Neural cell (in vitro differentiated cells): ENCODE measurements around the gene AXIN1. TPM values are rescaled to one million over a fixed set of nuclear protein-coding genes. Genes with fewer than 3 reads are reported as not detected.

ENCODE experiments used
- H2AFZ ChIP-seq: fragments of 200-600, 300-800 bp; sonication (generic), shearing (Covaris generic); 2 replicates; pipeline ENCODE4 v1.6.0; 2014; ENCODE audit warnings: low read depth, mild to moderate bottlenecking, antibody characterized with exemption, low read length, moderate library complexity
- H3F3A ChIP-seq: fragments of 200-600 bp; shearing (Covaris generic); 2 replicates; pipeline ENCODE4 v1.6.1; 2016; ENCODE audit warnings: mild to moderate bottlenecking, moderate library complexity, mixed read lengths, antibody characterized with exemption, low read length; ENCODE audit not compliant: insufficient read depth, poor library complexity, severe bottlenecking
- H3K27ac ChIP-seq: fragments of 200-600, 300-800 bp; sonication (generic), shearing (Covaris generic); 2 replicates; pipeline ENCODE4 v1.5.1; 2014; ENCODE audit warnings: mild to moderate bottlenecking, low read length, moderate library complexity
- H3K27me3 ChIP-seq: fragments of 300-800, 200-600 bp; sonication (generic), shearing (Covaris generic); 2 replicates; pipeline ENCODE4 v1.6.0; 2014; ENCODE audit warnings: mild to moderate bottlenecking, low read depth, low read length, moderate library complexity; ENCODE audit not compliant: insufficient read depth
- H3K36me3 ChIP-seq: fragments of 300-800, 200-600 bp; sonication (generic), shearing (Covaris generic); 2 replicates; pipeline ENCODE4 v1.5.1; 2014; ENCODE audit warnings: mild to moderate bottlenecking, antibody characterized with exemption, low read length, moderate library complexity; ENCODE audit not compliant: insufficient read depth
- H3K4me2 ChIP-seq: fragments of 300-800, 200-600 bp; sonication (generic), shearing (Covaris generic); 2 replicates; pipeline ENCODE4 v1.6.0; 2014; ENCODE audit warnings: mild to moderate bottlenecking, low read length
- H3K4me3 ChIP-seq: fragments of 300-800, 200-600 bp; sonication (generic), shearing (Covaris generic); 2 replicates; pipeline ENCODE4 v1.5.1; 2014; ENCODE audit warnings: mild to moderate bottlenecking, low read length, moderate library complexity
- H3K79me2 ChIP-seq: fragments of 200-600 bp; shearing (Covaris generic); replicated peaks from 2 replicates; pipeline ENCODE4 v1.6.0; 2014; ENCODE audit warnings: mild to moderate bottlenecking, low read length, moderate library complexity; ENCODE audit not compliant: insufficient read depth
- H3K9ac ChIP-seq: fragments of 300-800, 200-600 bp; sonication (generic), shearing (Covaris generic); 2 replicates; pipeline ENCODE4 v1.6.1; 2016; ENCODE audit warnings: mild to moderate bottlenecking, low read length, mixed read lengths
- H3K9me2 ChIP-seq: fragments of 200-600 bp; shearing (Covaris generic); 2 replicates; pipeline ENCODE4 v1.6.1; 2016; ENCODE audit warnings: mild to moderate bottlenecking, low read length, mixed read lengths; ENCODE audit not compliant: insufficient read depth
- H3K9me3 ChIP-seq: fragments of 200-600, 300-800 bp; sonication (generic), shearing (Covaris generic); 2 replicates; pipeline ENCODE4 v1.6.1; 2016; ENCODE audit warnings: mild to moderate bottlenecking, mixed run types, low read length, moderate library complexity, mixed read lengths
- H4K20me1 ChIP-seq: fragments of 200-600 bp; shearing (Covaris generic); 2 replicates; pipeline ENCODE4 v1.6.1; 2016; ENCODE audit warnings: mild to moderate bottlenecking, mixed run types; ENCODE audit not compliant: insufficient read depth
- SMC3 ChIP-seq: fragments of 450-650 bp; conservative IDR thresholded peaks from 2 replicates; pipeline ENCODE4 v1.6.1; 2014; ENCODE audit warnings: antibody characterized with exemption, mild to moderate bottlenecking, moderate library complexity; ENCODE audit not compliant: poor library complexity
- polyA plus RNA-seq: library from polyadenylated mRNA; depleted of rRNA; stranded (reverse); fragments of >200 nt; gene quantifications from 2 replicates; pipeline ENCODE4 v1.2.3, GENCODE V29; 2014
- TF ChIP-seq, protein P1 (sequence below): fragments of 450-650 bp; IDR thresholded peaks from 2 replicates; pipeline ENCODE4 v1.5.1; 2014; ENCODE audit warnings: antibody characterized with exemption, mild to moderate bottlenecking, moderate library complexity; ENCODE audit not compliant: poor library complexity, severe bottlenecking

Gene AXIN1
- polyA plus RNA-seq, 1 donor from 2014 or later: 30.5 TPM

DNA sequence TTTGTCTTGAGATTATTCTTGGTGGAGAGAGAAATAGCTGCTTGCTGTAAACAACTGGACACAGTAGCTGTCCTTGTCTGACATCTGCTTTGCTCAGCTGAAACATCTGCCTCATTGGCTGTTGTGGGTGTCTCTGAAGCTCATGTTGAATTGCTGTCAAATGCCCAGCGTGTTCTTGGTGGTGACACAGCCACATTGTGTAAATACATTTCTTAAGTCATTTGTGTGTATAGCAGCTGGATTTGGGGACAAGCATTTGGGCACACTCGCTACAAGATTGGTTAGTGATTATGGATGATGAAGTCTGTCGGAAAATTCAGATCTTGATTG is 112.6 kb downstream of the AXIN1 start:
- TF ChIP-seq, protein P1, sequence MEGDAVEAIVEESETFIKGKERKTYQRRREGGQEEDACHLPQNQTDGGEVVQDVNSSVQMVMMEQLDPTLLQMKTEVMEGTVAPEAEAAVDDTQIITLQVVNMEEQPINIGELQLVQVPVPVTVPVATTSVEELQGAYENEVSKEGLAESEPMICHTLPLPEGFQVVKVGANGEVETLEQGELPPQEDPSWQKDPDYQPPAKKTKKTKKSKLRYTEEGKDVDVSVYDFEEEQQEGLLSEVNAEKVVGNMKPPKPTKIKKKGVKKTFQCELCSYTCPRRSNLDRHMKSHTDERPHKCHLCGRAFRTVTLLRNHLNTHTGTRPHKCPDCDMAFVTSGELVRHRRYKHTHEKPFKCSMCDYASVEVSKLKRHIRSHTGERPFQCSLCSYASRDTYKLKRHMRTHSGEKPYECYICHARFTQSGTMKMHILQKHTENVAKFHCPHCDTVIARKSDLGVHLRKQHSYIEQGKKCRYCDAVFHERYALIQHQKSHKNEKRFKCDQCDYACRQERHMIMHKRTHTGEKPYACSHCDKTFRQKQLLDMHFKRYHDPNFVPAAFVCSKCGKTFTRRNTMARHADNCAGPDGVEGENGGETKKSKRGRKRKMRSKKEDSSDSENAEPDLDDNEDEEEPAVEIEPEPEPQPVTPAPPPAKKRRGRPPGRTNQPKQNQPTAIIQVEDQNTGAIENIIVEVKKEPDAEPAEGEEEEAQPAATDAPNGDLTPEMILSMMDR: no peak
- no peak for TF ChIP-seq SMC3
- H3K9ac ChIP-seq: no peak overlapping the region
- H3K4me2 ChIP-seq: no peak overlapping the region

More for the DNA sequence above, 112.6 kb downstream of the AXIN1 start:
- H3K4me3 ChIP-seq: no peak overlapping the region
- H3K79me2 ChIP-seq: peaks cover 28% of the 10 kb centered on the region
- no peaks in the 10 kb centered on the region for H3K27me3 ChIP-seq
- H3K36me3 ChIP-seq: no peaks in the 10 kb centered on the region
- H3K9me3 ChIP-seq: no peaks in the 10 kb centered on the region
- no peak overlapping the region for H2AFZ ChIP-seq
- no peaks in the 10 kb centered on the region for H4K20me1 ChIP-seq
- no peak overlapping the region for H3K27ac ChIP-seq
- no peaks in the 10 kb centered on the region for H3K9me2 ChIP-seq
- H3F3A ChIP-seq: no peaks in the 10 kb centered on the region

Other genes with a start within 250 kb of the AXIN1 start
- 6.1 and 11.5 TPM in 2 replicates for gene NPRL3, start 214.1 kb downstream of the AXIN1 start, polyA plus RNA-seq
- gene HBZ, start 200.1 kb downstream of the AXIN1 start, polyA plus RNA-seq: not detected in 2 replicates
- not detected in 2 replicates for gene HBM, start 186.7 kb downstream of the AXIN1 start, polyA plus RNA-seq
- not detected in 2 replicates for gene HBA2, start 179.8 kb downstream of the AXIN1 start, polyA plus RNA-seq
- gene HBA1, start 176.0 kb downstream of the AXIN1 start, polyA plus RNA-seq: not detected in 2 replicates
- gene HBQ1, start 172.3 kb downstream of the AXIN1 start, polyA plus RNA-seq: 3.9 and 4.5 TPM in 2 replicates
- 564 and 580 TPM in 2 replicates for gene LUC7L, start 123.3 kb downstream of the AXIN1 start, polyA plus RNA-seq
- gene FAM234A, start 117.9 kb downstream of the AXIN1 start, polyA plus RNA-seq: 29.9 and 31.7 TPM in 2 replicates
- 3.5 and 4.7 TPM in 2 replicates for gene RGS11, start 76.8 kb downstream of the AXIN1 start, polyA plus RNA-seq
- gene ARHGDIG, start 72.1 kb downstream of the AXIN1 start, polyA plus RNA-seq: 176 and 247 TPM in 2 replicates
- 109 and 142 TPM in 2 replicates for gene PDIA2, start 69.6 kb downstream of the AXIN1 start, polyA plus RNA-seq
- 134 and 182 TPM in 2 replicates for gene MRPL28, start 17.8 kb upstream of the AXIN1 start, polyA plus RNA-seq
- 36.7 and 47.3 TPM in 2 replicates for gene PGAP6, start 29.3 kb upstream of the AXIN1 start, polyA plus RNA-seq
- gene NME4, start 44.5 kb upstream of the AXIN1 start, polyA plus RNA-seq: 63.4 and 65.2 TPM in 2 replicates
- 58.8 and 71.8 TPM in 2 replicates for gene DECR2, start 49.2 kb upstream of the AXIN1 start, polyA plus RNA-seq
- gene RAB11FIP3, start 72.9 kb upstream of the AXIN1 start, polyA plus RNA-seq: 55.0 and 60.4 TPM in 2 replicates
- gene CAPN15, start 175.0 kb upstream of the AXIN1 start, polyA plus RNA-seq: 11.5 and 15.6 TPM in 2 replicates
- gene PRR35, start 207.7 kb upstream of the AXIN1 start, polyA plus RNA-seq: not detected in 2 replicates
- gene NHLRC4, start 214.3 kb upstream of the AXIN1 start, polyA plus RNA-seq: not detected in 2 replicates
- 69.2 and 78.8 TPM in 2 replicates for gene PIGQ, start 217.2 kb upstream of the AXIN1 start, polyA plus RNA-seq
- gene RAB40C, start 237.3 kb upstream of the AXIN1 start, polyA plus RNA-seq: 40.7 and 44.5 TPM in 2 replicates